A549 (cell line): ENCODE measurements around the gene PGBD1.

ENCODE experiments used
- CEBPB ChIP-seq, 2 experiments: fragments of >200 bp in 1 of 2; sonication (Bioruptor Twin) in 1 of 2; formaldehyde crosslinking in 1 of 2; IDR thresholded peaks; 2 replicates each; pipeline ENCODE4 v1.6.1; 2012 to 2016
- EHMT2 ChIP-seq: fragments of 200-600 bp; sonication (generic); IDR thresholded peaks from 2 replicates; pipeline ENCODE4 v1.6.1; 2016; ENCODE audit warnings: antibody characterized with exemption, low read depth, mild to moderate bottlenecking, moderate library complexity
- EP300 ChIP-seq, 2 experiments: fragments of >200 bp; sonication (Bioruptor Twin); formaldehyde crosslinking; IDR thresholded peaks; 2 replicates in 1 of 2; 3 replicates in 1 of 2; pipeline ENCODE4 v1.6.1; 2016 to 2017
- HEYL ChIP-seq: fragments of 250-450 bp; sonication (Bioruptor Pico); IDR thresholded peaks from 2 replicates; pipeline ENCODE4 v1.8.0; 2021; ENCODE audit warnings: mild to moderate bottlenecking, moderate library complexity
- JUNB ChIP-seq: fragments of >200 bp; sonication (Bioruptor Twin); formaldehyde crosslinking; IDR thresholded peaks from 2 replicates; pipeline ENCODE4 v1.6.1; 2016
- KDM1A ChIP-seq: fragments of 200-600 bp; sonication (generic); IDR thresholded peaks from 2 replicates; pipeline ENCODE4 v1.6.1; 2016; ENCODE audit warnings: low read depth, mild to moderate bottlenecking
- NR3C1 ChIP-seq: fragments of >200 bp; sonication (Bioruptor Twin); formaldehyde crosslinking; IDR thresholded peaks from 3 replicates; pipeline ENCODE4 v1.6.1; 2017
- TF ChIP-seq, protein P1 (sequence below): fragments of >200 bp; sonication (Bioruptor Twin); formaldehyde crosslinking; IDR thresholded peaks from 3 replicates; pipeline ENCODE4 v1.5.1; 2016

DNA sequence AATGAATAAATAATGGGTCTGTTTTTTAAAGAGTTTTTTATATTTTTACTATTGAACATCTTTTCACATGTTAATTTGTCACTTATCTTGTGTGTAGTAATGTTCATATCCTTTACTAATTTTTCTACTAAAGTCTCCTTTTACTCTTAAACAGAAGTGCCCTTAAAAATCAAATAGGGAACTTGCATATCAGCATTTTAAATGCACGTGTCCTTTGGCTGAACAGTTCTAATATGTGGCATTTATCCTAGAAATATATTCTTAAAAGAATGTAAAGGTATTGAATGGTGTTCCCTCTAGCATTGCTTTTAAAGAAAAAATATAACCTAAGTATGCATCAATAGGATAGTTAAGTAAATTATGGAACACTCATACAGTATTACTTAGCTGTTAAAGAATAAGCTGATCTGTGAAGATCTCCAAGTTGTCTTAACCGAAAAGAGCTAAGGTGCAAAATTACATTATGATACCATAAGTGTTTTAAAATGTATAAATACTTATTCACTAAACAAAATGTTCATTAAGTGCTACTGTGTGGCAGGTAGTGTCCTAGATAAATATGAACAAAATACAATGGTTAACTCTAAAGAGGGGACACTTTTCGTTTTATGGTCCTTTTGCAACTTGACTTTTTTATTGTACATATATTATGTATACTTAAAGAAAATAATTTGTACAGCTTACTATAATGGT is 631 bp upstream of the PGBD1 start:
- TF ChIP-seq KDM1A (no peak), NR3C1 (no peak), HEYL (no peak), CEBPB (IDR thresholded peaks at IDR 0.05) (no peak), JUNB (no peak), EHMT2 (no peak), EP300 (IDR thresholded peaks at IDR 0.05) (no peak)
- TF ChIP-seq, protein P1, sequence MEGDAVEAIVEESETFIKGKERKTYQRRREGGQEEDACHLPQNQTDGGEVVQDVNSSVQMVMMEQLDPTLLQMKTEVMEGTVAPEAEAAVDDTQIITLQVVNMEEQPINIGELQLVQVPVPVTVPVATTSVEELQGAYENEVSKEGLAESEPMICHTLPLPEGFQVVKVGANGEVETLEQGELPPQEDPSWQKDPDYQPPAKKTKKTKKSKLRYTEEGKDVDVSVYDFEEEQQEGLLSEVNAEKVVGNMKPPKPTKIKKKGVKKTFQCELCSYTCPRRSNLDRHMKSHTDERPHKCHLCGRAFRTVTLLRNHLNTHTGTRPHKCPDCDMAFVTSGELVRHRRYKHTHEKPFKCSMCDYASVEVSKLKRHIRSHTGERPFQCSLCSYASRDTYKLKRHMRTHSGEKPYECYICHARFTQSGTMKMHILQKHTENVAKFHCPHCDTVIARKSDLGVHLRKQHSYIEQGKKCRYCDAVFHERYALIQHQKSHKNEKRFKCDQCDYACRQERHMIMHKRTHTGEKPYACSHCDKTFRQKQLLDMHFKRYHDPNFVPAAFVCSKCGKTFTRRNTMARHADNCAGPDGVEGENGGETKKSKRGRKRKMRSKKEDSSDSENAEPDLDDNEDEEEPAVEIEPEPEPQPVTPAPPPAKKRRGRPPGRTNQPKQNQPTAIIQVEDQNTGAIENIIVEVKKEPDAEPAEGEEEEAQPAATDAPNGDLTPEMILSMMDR: no peak
